IMR-90 (cell line): ENCODE data around the gene BSPRY. TPM values are rescaled to one million over a fixed set of nuclear protein-coding genes. Genes with fewer than 3 reads are reported as not detected.

Source experiments
- ATAC-seq: fragments of 200-7000 bp; cut with Tn5 transposase; 2 replicates; pipeline ENCODE4 v1.9.1; 2020; ENCODE audit warnings: low read depth, mild to moderate bottlenecking, moderate library complexity
- BruUV-seq: library from RNA; stranded (reverse); fragments of 400-500 nt; replicated peaks from 2 replicates; lab custom pipeline; 2021; lab: Mats Ljungman, UMichigan
- CTCF ChIA-PET: fragments of 300-600 bp; formaldehyde crosslinking; extraction: SDS; loops from one replicate; lab custom pipeline; 2021; ENCODE audit warnings: antibody characterized with exemption; lab: Yijun Ruan, JAX
- POLR2A ChIA-PET: fragments of 300-600 bp; sonication (Branson Sonifier 250); formaldehyde crosslinking; loops from one replicate; lab custom pipeline; 2022; ENCODE audit warnings: antibody characterized with exemption; ENCODE audit not compliant: unreplicated experiment; lab: Charles Lee
- DNase-seq: peaks from one replicate; pipeline ENCODE4 v3.0.0; 2013
- H2AFZ ChIP-seq: replicated peaks from 2 replicates; pipeline ENCODE3; 2013; ENCODE audit warnings: low read length, mild to moderate bottlenecking; ENCODE audit not compliant: poor library complexity
- H2AK5ac ChIP-seq: 2 replicates; pipeline ENCODE4 v1.6.1; 2013; ENCODE audit warnings: low read depth, low read length, inconsistent platforms
- H2AK9ac ChIP-seq: replicated peaks from 2 replicates; pipeline ENCODE3; 2013; ENCODE audit warnings: mild to moderate bottlenecking, low read depth, low read length, moderate library complexity; ENCODE audit not compliant: poor library complexity
- H2BK120ac ChIP-seq: 2 replicates; pipeline ENCODE4 v1.6.1; 2013; ENCODE audit warnings: low read depth, low read length, inconsistent platforms
- H2BK15ac ChIP-seq: 3 replicates; pipeline ENCODE4 v1.6.1; 2013; ENCODE audit warnings: low read depth, low read length, inconsistent platforms
- H2BK20ac ChIP-seq: 2 replicates; pipeline ENCODE4 v1.6.1; 2013; ENCODE audit warnings: low read depth, mild to moderate bottlenecking, inconsistent platforms, low read length, moderate library complexity
- H2BK5ac ChIP-seq: 2 replicates; pipeline ENCODE4 v1.6.1; 2013; ENCODE audit warnings: mild to moderate bottlenecking, low read depth, low read length, inconsistent platforms; ENCODE audit not compliant: poor library complexity, severe bottlenecking
- H3K14ac ChIP-seq: replicated peaks from 2 replicates; pipeline ENCODE4 v1.6.1; 2013; ENCODE audit warnings: low read depth, low read length, inconsistent platforms
- H3K18ac ChIP-seq: 2 replicates; pipeline ENCODE4 v1.6.1; 2013; ENCODE audit warnings: low read depth, low read length, control low read depth
- H3K23ac ChIP-seq: 2 replicates; pipeline ENCODE4 v1.6.1; 2013; ENCODE audit warnings: low read depth, low read length, inconsistent platforms
- H3K27ac ChIP-seq: 2 replicates; pipeline ENCODE4 v1.5.1; 2013; ENCODE audit warnings: mild to moderate bottlenecking, control low read depth, low read length; ENCODE audit not compliant: insufficient read depth
- H3K27me3 ChIP-seq: 2 replicates; pipeline ENCODE4 v1.6.1; 2013; ENCODE audit warnings: low read length; ENCODE audit not compliant: control insufficient read depth, insufficient read depth
- H3K36me3 ChIP-seq: 2 replicates; pipeline ENCODE4 v1.6.1; 2013; ENCODE audit warnings: low read length, mixed read lengths; ENCODE audit not compliant: control insufficient read depth, insufficient read depth
- H3K4ac ChIP-seq: 2 replicates; pipeline ENCODE4 v1.6.1; 2013; ENCODE audit warnings: low read depth, low read length, inconsistent platforms
- H3K4me1 ChIP-seq: 2 replicates; pipeline ENCODE4 v1.6.1; 2013; ENCODE audit warnings: low read length, mixed read lengths; ENCODE audit not compliant: control insufficient read depth, insufficient read depth
- H3K4me2 ChIP-seq: 2 replicates; pipeline ENCODE4 v1.6.1; 2013; ENCODE audit warnings: low read depth, mild to moderate bottlenecking, control low read depth, low read length, moderate library complexity
- H3K4me3 ChIP-seq: 2 replicates; pipeline ENCODE4 v1.5.1; 2013; ENCODE audit warnings: low read depth, mild to moderate bottlenecking, control low read depth, low read length, moderate library complexity; ENCODE audit not compliant: insufficient read depth
- H3K56ac ChIP-seq: 2 replicates; pipeline ENCODE4 v1.6.1; 2013; ENCODE audit warnings: low read length, inconsistent platforms; ENCODE audit not compliant: insufficient read depth; ENCODE audit errors: extremely low read depth
- H3K79me1 ChIP-seq, 2 experiments: 2 replicates each; pipeline ENCODE4 v1.6.1; 2013; ENCODE audit warnings: low read length in 2 of 2, inconsistent platforms in 1 of 2, low read depth in 1 of 2
- H3K9ac ChIP-seq: 2 replicates; pipeline ENCODE4 v1.6.1; 2013; ENCODE audit warnings: low read depth, low read length, control low read depth
- H3K9me1 ChIP-seq: 2 replicates; pipeline ENCODE4 v1.6.1; 2013; ENCODE audit warnings: low read length, inconsistent platforms; ENCODE audit not compliant: insufficient read depth
- H3K9me3 ChIP-seq: 2 replicates; pipeline ENCODE4 v1.6.1; 2013; ENCODE audit warnings: low read length; ENCODE audit not compliant: control insufficient read depth, insufficient read depth
- H4K20me1 ChIP-seq: 2 replicates; pipeline ENCODE4 v1.6.1; 2013; ENCODE audit warnings: low read length, inconsistent platforms; ENCODE audit not compliant: insufficient read depth
- H4K5ac ChIP-seq: 2 replicates; pipeline ENCODE4 v1.6.1; 2013; ENCODE audit warnings: mild to moderate bottlenecking, low read depth, low read length, control low read depth
- H4K8ac ChIP-seq, 2 experiments: 2 replicates each; pipeline ENCODE4 v1.6.1; 2013; ENCODE audit warnings: low read depth in 2 of 2, low read length in 2 of 2, control low read depth in 1 of 2, inconsistent platforms in 1 of 2
- H4K91ac ChIP-seq: 2 replicates; pipeline ENCODE4 v1.6.1; 2013; ENCODE audit warnings: low read depth, low read length, inconsistent platforms; ENCODE audit not compliant: insufficient read depth
- BHLHE40 ChIP-seq: fragments of 150-350 bp; IDR thresholded peaks from 2 replicates; pipeline ENCODE4 v1.6.1; 2016; ENCODE audit warnings: mild to moderate bottlenecking, low read depth, low read length
- CEBPB ChIP-seq: IDR thresholded peaks from 2 replicates; pipeline ENCODE4 v1.6.1; 2012; ENCODE audit warnings: low read depth, low read length, improper control_type of control experiment
- CTCF ChIP-seq: conservative IDR thresholded peaks from 2 replicates; pipeline ENCODE4 v1.5.1; 2012; ENCODE audit warnings: mild to moderate bottlenecking, low read depth, low read length, improper control_type of control experiment
- ELK1 ChIP-seq: fragments of 150-350 bp; IDR thresholded peaks from 2 replicates; pipeline ENCODE4 v1.6.1; 2016; ENCODE audit warnings: low read depth, mild to moderate bottlenecking, low read length, moderate library complexity, borderline replicate concordance
- MAFK ChIP-seq: IDR thresholded peaks from 2 replicates; pipeline ENCODE4 v1.6.1; 2012; ENCODE audit warnings: low read depth, low read length, improper control_type of control experiment
- MXI1 ChIP-seq: IDR thresholded peaks from 2 replicates; pipeline ENCODE4 v1.6.1; 2012; ENCODE audit warnings: low read depth, mild to moderate bottlenecking, low read length, moderate library complexity, borderline replicate concordance
- NFE2L2 ChIP-seq: fragments of 150-350 bp; IDR thresholded peaks from 2 replicates; pipeline ENCODE4 v1.6.1; 2016; ENCODE audit warnings: low read depth, mild to moderate bottlenecking, low read length
- POLR2A ChIP-seq: IDR thresholded peaks from 2 replicates; pipeline ENCODE4 v1.6.1; 2012; ENCODE audit warnings: mild to moderate bottlenecking, low read depth, low read length
- RAD21 ChIP-seq: IDR thresholded peaks from 2 replicates; pipeline ENCODE4 v1.6.1; 2012; ENCODE audit warnings: low read length, improper control_type of control experiment
- RCOR1 ChIP-seq: IDR thresholded peaks from 2 replicates; pipeline ENCODE4 v1.6.1; 2012; ENCODE audit warnings: mild to moderate bottlenecking, low read length, improper control_type of control experiment; ENCODE audit not compliant: insufficient replicate concordance
- SMC3 ChIP-seq: fragments of 150-350 bp; IDR thresholded peaks from 2 replicates; pipeline ENCODE4 v1.6.1; 2016; ENCODE audit warnings: low read depth, mild to moderate bottlenecking, antibody characterized with exemption, low read length, moderate library complexity
- USF2 ChIP-seq: fragments of 150-350 bp; IDR thresholded peaks from 2 replicates; pipeline ENCODE4 v1.6.1; 2017; ENCODE audit warnings: mild to moderate bottlenecking, antibody characterized with exemption, low read length, low read depth
- WGBS, 2 experiments: methylation state at CpG; one replicate each; pipeline versions ENCODE4 v1.1.5 to v1.1.7; 2013; ENCODE audit warnings: missing lambda C conversion rate in 2 of 2; ENCODE audit not compliant: insufficient read length in 1 of 2; ENCODE audit errors: extremely low coverage in 2 of 2; 5-methylcytosine and 5-hydroxymethylcytosine counted together
- dilution Hi-C: fragments of 300-500 bp; cut with HindIII; formaldehyde crosslinking; loops from one replicate; pipeline ENCODE4 v1.14.3; 2018; ENCODE audit warnings: low sequenced_read_pairs; ENCODE audit not compliant: unreplicated experiment
- in situ Hi-C: fragments of 300-500 bp; cut with MboI; formaldehyde crosslinking; loops from 3 replicates; pipeline ENCODE4 v1.14.3; 2019; ENCODE audit warnings: low sequenced_read_pairs, inconsistent platforms, mixed read lengths
- intact Hi-C: fragments of 100-400 bp; cut with micrococcal nuclease; formaldehyde crosslinking; loops from 2 replicates; pipeline ENCODE4 v1.10.0; 2022
- polyA plus RNA-seq, 3 experiments: library from polyadenylated mRNA; depleted of rRNA; stranded (reverse); fragments of >200 nt; gene quantifications; 2 replicates each; pipeline ENCODE4 v1.2.3, GENCODE V29; 2012; ENCODE audit warnings: low replicate concordance in 1 of 3
- total RNA-seq: library from RNA; depleted of rRNA; stranded (reverse); fragments of >200 nt; gene quantifications from 2 replicates; pipeline ENCODE4 v1.2.3, GENCODE V29; 2012

BSPRY gene
- total and polyA plus RNA-seq, 2 of the 4 experiments (the other 2 are of a cell fraction), result not detected

GRCh38 chr9:113331780-113332179 lies 17.6 kb upstream of the BSPRY start:
- no peak for TF ChIP-seq ELK1
- TF ChIP-seq NFE2L2, result no peak
- TF ChIP-seq RCOR1, result no peak
- TF ChIP-seq CTCF, result no peak
- TF ChIP-seq RAD21, result no peak
- no peak for TF ChIP-seq SMC3
- TF ChIP-seq BHLHE40, result no peak
- TF ChIP-seq CEBPB, result no peak
- no peak for TF ChIP-seq USF2
- no peak for TF ChIP-seq MXI1
- no peak for TF ChIP-seq MAFK
- no peak for TF ChIP-seq POLR2A
- in situ Hi-C loops, result no loop called here
- ChIA-PET POLR2A (no interaction called here), CTCF (no interaction called here)
- H3K36me3 ChIP-seq, result no peaks in the 10 kb centered on the region
- 0 out of 2 replicates have a peak, but pooled peaks cover 2% of the 10 kb centered on the region for H3K9me1 ChIP-seq
- H4K8ac ChIP-seq, result no peak overlapping the region
- no CpG with 5 or more reads among the region's 4 CpGs for WGBS, 2 experiments
- no peak for ATAC-seq
- 0 out of 2 replicates have a peak, but pooled peaks cover 1% of the 10 kb centered on the region for H3K27me3 ChIP-seq
- no peak overlapping the region for H3K18ac ChIP-seq
- no TSS peak for BruUV-seq
- no peak overlapping the region for H2AFZ ChIP-seq
- H3K9me3 ChIP-seq, result no peaks in the 10 kb centered on the region
- H3K56ac ChIP-seq, result no peak overlapping the region
- dilution Hi-C loops, result no loop called here
- no peak overlapping the region for H4K5ac ChIP-seq
- H4K20me1 ChIP-seq, result no peaks in the 10 kb centered on the region
- H3K4me3 ChIP-seq, result no peak overlapping the region
- H3K23ac ChIP-seq, result no peak overlapping the region
- no peak overlapping the region for H2BK20ac ChIP-seq
- intact Hi-C loops, result no loop called here
- no peak overlapping the region for H2AK5ac ChIP-seq
- no peaks in the 10 kb centered on the region for H3K4me1 ChIP-seq
- no peak overlapping the region for H2BK15ac ChIP-seq
- no peak overlapping the region for H2BK120ac ChIP-seq
- no peak overlapping the region for H2AK9ac ChIP-seq
- no peak overlapping the region for H3K14ac ChIP-seq
- no peak overlapping the region for H4K91ac ChIP-seq
- no peak overlapping the region for H2BK5ac ChIP-seq
- H3K4me2 ChIP-seq, result no peak overlapping the region
- H3K27ac ChIP-seq, result no peak overlapping the region
- no peak overlapping the region for H3K4ac ChIP-seq
- no peaks in the 10 kb centered on the region for H3K79me1 ChIP-seq
- DNase-seq, result no peak
- H3K9ac ChIP-seq, result no peak overlapping the region
